GM19455 (cell line): ENCODE measurements around the gene MINDY4.

Experiments
- ATAC-seq: cut with Tn5 transposase; IDR thresholded peaks from one replicate; pipeline ENCODE4 v1.9.1; 2021; ENCODE audit not compliant: unreplicated experiment

MINDY4 gene

GRCh38 chr7:30771174-30771879 lies at the start of gene MINDY4:
MINDY4 (plus strand) TSS chr7:30771417; CDS start chr7:30771494, 77 bp downstream.
- ATAC-seq: peak; percentile 93

DNA sequence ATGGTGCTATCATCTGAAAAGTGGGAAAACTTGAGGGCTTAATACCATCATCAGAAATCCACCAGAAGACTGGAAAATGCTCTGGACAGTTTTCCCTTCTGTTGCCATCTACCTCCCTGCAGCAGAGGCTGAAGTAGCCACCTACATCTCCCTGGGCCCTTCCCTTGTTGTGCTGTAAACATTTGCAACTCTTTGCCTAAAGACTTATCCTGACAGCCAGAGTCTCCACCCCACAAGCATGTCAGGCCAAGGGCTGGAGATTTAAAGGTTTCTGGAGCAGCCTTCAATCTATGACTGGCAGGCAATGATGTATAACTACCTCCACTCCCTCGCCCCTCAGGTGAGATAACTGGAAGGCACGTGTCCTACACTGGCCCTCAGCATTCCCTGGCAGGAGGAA lies 49.0 kb upstream of the MINDY4 start:
- ATAC-seq: no peak

DNA sequence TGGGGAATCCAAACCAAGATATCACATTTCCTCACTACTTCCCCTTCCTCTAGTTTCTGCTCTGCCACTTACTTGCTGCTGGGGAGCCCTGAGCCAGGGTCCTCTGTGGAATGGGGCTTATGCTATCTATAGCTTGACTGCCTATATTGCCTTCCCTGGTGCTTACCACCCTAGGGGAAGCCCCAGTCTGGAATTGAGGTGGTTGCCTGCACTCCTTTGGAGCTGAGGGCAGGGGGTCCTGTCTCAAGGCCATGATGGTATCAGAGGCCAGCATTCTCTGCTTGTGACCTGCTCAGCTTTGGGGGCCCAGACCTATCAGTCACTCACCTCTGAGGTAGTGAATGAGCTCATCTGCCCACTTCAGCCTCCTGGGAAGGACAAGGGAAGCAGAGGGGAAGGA lies 48.5 kb upstream of the MINDY4 start:
- no peak for ATAC-seq

- no peak for ATAC-seq
Measured at GRCh38 chr7:30723776-30724175, 47.4 kb upstream of the MINDY4 start.

DNA sequence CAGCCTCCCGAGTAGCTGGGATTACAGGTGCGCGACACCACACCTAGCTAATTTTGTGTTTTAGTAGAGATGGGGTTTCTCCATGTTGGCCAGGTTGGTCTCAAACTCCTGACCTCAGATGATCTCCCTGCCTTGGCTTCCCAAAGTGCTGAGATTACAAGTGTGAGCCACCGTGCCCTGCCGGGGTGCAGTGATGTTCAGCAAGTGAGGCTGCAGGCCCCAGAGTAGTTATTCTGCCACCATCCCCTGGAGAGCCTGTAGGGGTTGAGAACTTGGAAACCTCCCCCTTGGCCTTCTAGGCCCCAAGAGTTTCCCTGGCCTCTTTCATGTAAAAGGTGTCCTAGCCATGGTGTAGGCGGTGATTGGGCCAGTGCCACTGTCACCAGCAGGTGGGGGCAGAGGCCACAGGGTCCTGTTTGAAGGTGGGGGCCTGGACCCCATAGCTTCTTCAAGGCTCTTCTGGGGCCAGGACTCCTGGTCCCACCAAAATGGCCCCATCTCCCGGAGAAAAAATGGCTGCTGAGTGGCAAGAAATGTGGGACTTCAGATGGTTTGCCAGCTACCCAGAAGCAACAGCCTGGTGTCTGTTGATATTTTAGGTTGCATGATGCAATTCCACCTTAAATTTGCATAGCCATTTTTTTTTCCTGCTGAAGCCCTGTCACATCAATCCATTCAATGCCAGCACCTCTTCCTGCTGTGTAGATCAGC lies 44.8 kb upstream of the MINDY4 start:
- ATAC-seq: no peak

GRCh38 chr7:30727061-30727945 lies 43.9 kb upstream of the MINDY4 start:
- ATAC-seq: no peak

DNA sequence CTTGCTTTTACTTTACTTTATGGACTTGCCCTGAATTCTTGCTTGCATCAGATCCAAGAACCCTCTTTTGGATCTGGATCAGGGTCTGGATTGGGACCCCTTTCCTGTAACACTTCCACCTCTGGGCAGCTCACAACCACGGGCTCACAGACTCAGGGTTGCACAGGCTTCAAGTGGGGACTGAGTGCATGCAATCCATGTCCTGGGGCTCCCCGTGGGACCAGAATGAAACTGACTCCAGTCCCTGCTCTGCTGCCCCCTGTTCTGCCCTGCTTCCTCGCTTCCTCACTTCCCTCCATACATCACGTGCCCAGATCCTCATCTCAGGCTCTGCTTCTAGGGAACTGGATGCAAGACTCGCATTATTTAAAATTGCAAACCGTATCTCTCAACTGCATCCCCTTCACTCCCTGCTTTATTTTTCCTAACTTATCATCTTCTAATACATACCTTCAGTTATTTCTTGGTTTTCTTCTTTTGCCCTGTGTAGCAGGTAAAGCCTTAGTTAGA lies 42.6 kb upstream of the MINDY4 start:
- ATAC-seq: no peak

GRCh38 chr7:30729642-30730041 lies 41.6 kb upstream of the MINDY4 start:
- no peak for ATAC-seq

DNA sequence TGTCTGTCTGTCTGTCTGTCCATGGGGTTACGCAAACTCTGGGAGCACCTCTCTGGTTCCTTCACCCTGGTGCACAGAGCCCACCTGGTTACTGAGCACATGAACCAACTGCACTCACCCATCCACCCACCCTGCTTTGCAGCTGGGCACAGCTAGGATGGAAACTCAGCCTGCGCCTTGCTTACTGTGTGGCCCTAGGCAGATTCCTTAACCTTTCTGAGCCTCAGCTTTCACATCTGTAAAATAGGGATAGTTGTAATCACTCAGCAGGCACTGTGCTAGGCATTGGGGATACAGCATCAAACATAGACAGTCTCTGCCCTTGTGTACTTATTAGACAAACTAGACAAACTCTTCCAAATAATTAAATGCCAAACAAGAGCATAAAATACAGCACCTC lies 41.1 kb upstream of the MINDY4 start:
- no peak for ATAC-seq

GRCh38 chr7:30730996-30731395 lies 40.2 kb upstream of the MINDY4 start:
- ATAC-seq: no peak

GRCh38 chr7:30731581-30731980 lies 39.6 kb upstream of the MINDY4 start:
- no peak for ATAC-seq

DNA sequence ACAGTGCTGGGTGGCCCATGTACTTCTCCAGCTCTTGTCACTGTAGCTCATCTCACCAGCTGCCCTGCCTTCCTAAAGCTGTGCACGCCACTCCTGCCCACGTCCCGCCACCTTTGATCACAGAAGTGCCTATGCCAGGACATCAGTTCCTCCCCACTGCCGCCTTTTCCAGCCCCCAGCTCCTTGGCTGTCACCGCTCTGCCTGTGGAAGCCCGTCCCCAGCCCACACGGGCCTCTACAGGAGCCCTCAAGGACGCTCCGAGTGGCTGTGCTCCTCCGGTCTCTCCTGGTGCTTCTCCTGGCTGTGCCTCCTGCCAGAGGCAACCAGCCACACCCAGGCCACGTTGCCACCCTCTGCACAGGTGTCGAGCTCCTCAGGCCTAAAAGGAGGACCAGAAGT lies 38.6 kb upstream of the MINDY4 start:
- no peak for ATAC-seq

- no peak for ATAC-seq
Measured at GRCh38 chr7:30733216-30733615, 38.0 kb upstream of the MINDY4 start.

- ATAC-seq: no peak
Measured at GRCh38 chr7:30733691-30734090, 37.5 kb upstream of the MINDY4 start.

- ATAC-seq: no peak
Measured at GRCh38 chr7:30734497-30734896, 36.7 kb upstream of the MINDY4 start.

DNA sequence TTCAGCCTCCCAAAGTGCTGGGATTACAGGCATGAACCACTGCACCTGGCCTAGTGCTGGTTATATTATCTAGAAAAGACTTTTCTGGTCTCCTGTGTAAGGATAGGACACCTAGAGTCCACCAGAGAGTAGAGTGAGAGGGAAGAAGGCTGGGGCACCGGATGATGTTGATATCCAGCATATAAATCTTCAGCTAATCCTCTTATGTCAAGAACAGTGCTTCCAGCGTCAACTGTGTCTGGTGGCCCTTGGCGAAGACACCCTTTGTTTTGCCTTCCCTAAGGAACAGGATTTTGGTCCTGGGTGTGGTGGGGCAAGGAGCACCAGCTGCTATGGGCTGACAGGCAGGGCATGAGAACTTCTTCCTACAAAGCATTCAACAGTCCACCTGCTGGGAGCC lies 35.6 kb upstream of the MINDY4 start:
- no peak for ATAC-seq

DNA sequence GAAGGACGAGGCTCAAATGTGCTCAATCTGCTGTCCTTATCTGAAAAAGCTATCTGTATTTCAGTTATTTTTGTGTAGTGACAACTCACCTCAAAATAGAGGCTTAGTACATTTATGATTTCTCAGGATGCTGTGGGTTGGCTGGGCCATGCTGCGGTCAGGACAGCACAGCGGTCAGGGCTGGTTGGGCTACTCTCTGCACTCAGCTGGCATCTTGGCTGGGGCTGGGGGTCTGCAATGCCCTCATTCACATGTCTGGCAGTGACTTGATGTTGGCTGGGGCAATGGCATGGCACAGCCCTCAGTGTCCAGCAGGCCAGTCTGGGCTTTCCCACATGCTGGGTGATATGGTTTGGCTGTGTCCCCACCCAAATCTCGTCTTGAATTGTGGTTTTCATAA lies 34.9 kb upstream of the MINDY4 start:
- ATAC-seq: no peak

DNA sequence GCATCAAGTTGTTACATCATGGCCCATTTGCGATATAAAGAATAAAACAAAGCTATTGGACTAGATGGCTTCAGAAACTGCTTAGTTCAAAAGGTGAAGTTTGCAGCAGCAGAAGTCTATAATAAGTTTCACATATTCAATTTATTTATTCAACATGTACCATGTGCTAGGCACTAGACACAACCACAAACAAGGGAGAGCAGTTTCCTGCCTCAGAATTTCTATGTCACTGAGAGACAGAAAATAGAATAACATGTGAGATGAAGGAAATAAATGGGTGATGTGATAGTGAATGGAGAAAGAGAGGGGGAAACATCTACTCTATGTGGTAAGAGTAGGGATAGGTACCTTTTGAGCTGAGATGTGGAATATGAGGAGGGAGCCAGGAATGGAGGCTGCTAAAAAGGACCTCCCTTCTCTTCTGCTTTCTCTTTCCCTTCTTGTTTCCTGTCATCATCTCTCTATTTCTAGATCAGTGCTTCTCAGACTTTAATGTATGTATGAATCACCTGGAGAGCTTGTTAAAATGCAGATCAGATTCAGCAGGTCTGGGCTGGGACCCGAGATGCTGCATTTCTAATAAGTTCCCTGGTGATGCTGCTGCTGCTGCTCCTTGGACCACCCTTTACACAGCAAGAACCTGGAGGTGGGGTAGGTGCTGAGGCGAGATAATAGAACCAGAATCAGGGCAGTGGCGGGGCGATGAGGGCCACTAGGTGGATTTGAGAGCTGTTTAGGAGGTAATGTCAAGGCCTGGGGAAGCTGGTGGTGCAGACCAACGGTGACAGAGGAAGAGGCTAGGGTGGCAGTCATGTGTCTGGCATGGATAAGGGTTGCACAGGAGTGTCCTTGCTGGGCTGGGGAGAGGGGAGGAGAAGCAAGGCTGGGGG lies 32.9 kb upstream of the MINDY4 start:
- ATAC-seq: no peak

DNA sequence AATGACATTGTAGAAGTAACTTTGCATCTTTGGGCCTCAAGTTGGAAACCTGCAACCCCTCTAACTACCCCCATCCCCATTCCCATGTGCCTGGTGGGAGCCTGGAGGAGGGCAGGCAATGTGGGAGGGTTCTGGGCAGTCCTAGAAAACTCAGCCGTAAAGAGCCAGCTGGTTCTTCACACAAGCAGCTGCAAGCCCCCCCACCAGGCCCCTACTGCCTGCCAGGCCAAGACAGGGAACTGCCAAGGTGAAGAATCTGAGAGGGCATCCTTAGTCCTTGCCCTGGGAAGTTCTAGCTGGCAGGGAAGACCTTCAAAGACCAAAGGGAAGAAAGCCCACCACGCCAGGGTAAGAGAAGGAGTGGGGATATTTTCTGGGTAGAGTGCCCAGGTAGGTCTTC lies 31.5 kb upstream of the MINDY4 start:
- ATAC-seq: no peak

GRCh38 chr7:30740417-30741181 lies 30.6 kb upstream of the MINDY4 start:
- ATAC-seq: peak; percentile 56
